ENCODE data around the gene CSK.

The CSK gene

DNA sequence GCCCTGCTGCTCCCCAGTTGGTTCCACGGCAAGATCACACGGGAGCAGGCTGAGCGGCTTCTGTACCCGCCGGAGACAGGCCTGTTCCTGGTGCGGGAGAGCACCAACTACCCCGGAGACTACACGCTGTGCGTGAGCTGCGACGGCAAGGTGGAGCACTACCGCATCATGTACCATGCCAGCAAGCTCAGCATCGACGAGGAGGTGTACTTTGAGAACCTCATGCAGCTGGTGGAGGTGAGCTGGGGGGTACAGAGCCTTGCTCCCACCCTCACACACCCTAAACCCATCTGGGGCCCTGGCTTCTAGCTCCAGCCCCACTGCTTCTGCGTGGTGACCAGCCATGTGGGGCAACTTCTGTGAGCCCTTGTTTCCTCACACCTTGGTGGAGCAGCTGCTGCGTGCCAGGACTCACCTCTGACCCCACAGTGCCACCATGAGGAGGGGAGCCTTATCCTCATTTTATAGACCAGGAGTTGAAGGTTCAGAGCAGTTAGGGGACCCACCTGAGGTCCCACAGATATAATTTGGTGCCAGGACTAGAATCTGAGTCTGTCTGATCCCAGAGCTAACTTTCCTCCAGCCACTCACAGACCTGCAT lies 17.5 kb downstream of the CSK start:
- peak; percentile 41 for DNase-seq
- no peaks in the 10 kb centered on the region for H3K9me3 Mint-ChIP-seq
- H3K27ac Mint-ChIP-seq: peak overlapping the region; percentile 84
- no peaks in the 10 kb centered on the region for H3K27me3 Mint-ChIP-seq
- ATAC-seq: peak; percentile 1
- peaks cover 58% of the 10 kb centered on the region for H3K4me1 Mint-ChIP-seq
- no peak overlapping the region for H3K4me3 Mint-ChIP-seq
- H3K36me3 Mint-ChIP-seq (ENCODE audit: low read depth): peaks cover 60% of the 10 kb centered on the region

- peak; percentile 89 for DNase-seq
- Mint-ChIP-seq H3K4me3 (no peak overlapping the region), H3K4me1 (peaks cover 54% of the 10 kb centered on the region), H3K27ac (peak overlapping the region; percentile 84), H3K27me3 (no peaks in the 10 kb centered on the region), H3K36me3 (ENCODE audit: low read depth) (peaks cover 59% of the 10 kb centered on the region), H3K9me3 (no peaks in the 10 kb centered on the region)
- ATAC-seq: peak; percentile 85
Measured at GRCh38 chr15:74799856-74800558, 18.1 kb downstream of the CSK start.

GRCh38 chr15:74800559-74801094 lies 18.7 kb downstream of the CSK start:
- H3K27ac Mint-ChIP-seq: peak overlapping the region; percentile 84
- ATAC-seq (no peak), DNase-seq (no peak)
- no peaks in the 10 kb centered on the region for H3K9me3 Mint-ChIP-seq
- H3K4me3 Mint-ChIP-seq: no peak overlapping the region
- peaks cover 55% of the 10 kb centered on the region for H3K36me3 Mint-ChIP-seq (ENCODE audit: low read depth)
- H3K27me3 Mint-ChIP-seq: no peaks in the 10 kb centered on the region
- peaks cover 49% of the 10 kb centered on the region for H3K4me1 Mint-ChIP-seq

- H3K4me1 Mint-ChIP-seq: peaks cover 45% of the 10 kb centered on the region
Measured at GRCh38 chr15:74801311-74801997, 19.6 kb downstream of the CSK start.

DNA sequence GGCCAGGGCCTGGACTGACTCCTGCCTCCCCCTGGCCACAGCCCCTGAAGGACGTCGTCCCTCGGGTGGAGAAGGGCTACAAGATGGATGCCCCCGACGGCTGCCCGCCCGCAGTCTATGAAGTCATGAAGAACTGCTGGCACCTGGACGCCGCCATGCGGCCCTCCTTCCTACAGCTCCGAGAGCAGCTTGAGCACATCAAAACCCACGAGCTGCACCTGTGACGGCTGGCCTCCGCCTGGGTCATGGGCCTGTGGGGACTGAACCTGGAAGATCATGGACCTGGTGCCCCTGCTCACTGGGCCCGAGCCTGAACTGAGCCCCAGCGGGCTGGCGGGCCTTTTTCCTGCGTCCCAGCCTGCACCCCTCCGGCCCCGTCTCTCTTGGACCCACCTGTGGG lies 20.4 kb downstream of the CSK start:
- no peaks in the 10 kb centered on the region for H3K27me3 Mint-ChIP-seq
- no peak overlapping the region for H3K27ac Mint-ChIP-seq
- no peak for ATAC-seq
- H3K4me3 Mint-ChIP-seq: no peak overlapping the region
- DNase-seq: no peak
- no peaks in the 10 kb centered on the region for H3K9me3 Mint-ChIP-seq
- peaks cover 42% of the 10 kb centered on the region for H3K4me1 Mint-ChIP-seq
- H3K36me3 Mint-ChIP-seq (ENCODE audit: low read depth): peaks cover 47% of the 10 kb centered on the region

More at GRCh38 chr15:74801311-74801997, 19.6 kb downstream of the CSK start:
- H3K9me3 Mint-ChIP-seq: no peaks in the 10 kb centered on the region
- no peaks in the 10 kb centered on the region for H3K27me3 Mint-ChIP-seq
- DNase-seq: no peak
- ATAC-seq: no peak
- H3K4me3 Mint-ChIP-seq: no peak overlapping the region
- no peak overlapping the region for H3K27ac Mint-ChIP-seq
- peaks cover 50% of the 10 kb centered on the region for H3K36me3 Mint-ChIP-seq (ENCODE audit: low read depth)

GRCh38 chr15:74802862-74803447 lies 21.1 kb downstream of the CSK start:
- Mint-ChIP-seq H3K4me1 (peaks cover 39% of the 10 kb centered on the region), H3K36me3 (ENCODE audit: low read depth) (peaks cover 42% of the 10 kb centered on the region), H3K9me3 (no peaks in the 10 kb centered on the region), H3K4me3 (no peak overlapping the region), H3K27ac (no peak overlapping the region), H3K27me3 (no peaks in the 10 kb centered on the region)
- no peak for ATAC-seq
- DNase-seq: no peak

GRCh38 chr15:74804935-74805334 lies 23.1 kb downstream of the CSK start:
- no peaks in the 10 kb centered on the region for H3K9me3 Mint-ChIP-seq
- H3K27me3 Mint-ChIP-seq: no peaks in the 10 kb centered on the region
- ATAC-seq (no peak), DNase-seq (no peak)
- no peak overlapping the region for H3K4me3 Mint-ChIP-seq
- H3K36me3 Mint-ChIP-seq (ENCODE audit: low read depth): peaks cover 35% of the 10 kb centered on the region
- H3K4me1 Mint-ChIP-seq: peaks cover 21% of the 10 kb centered on the region
- peak overlapping the region; percentile 2 for H3K27ac Mint-ChIP-seq

DNA sequence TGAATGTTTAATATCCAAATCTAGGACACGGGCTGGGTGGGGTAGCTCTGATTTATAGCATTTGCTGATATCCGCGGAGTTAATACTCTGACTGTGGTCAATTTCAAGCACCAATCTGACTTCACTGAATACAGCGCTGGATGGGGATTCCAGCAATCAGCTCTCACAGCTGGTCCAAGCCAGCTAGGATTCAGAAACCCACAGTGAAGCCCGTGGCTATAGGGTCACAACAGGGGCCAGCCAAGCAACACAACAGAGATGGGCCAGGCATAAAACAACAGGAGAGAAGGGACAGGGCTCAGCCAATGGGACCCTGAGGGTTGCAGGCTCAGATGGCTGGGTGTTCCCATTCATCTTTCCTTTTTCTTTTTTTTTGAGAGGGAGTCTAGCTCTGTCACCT lies 25.4 kb downstream of the CSK start:
- Mint-ChIP-seq H3K27ac (peak overlapping the region; percentile 81), H3K4me1 (peaks cover 17% of the 10 kb centered on the region), H3K27me3 (no peaks in the 10 kb centered on the region), H3K4me3 (no peak overlapping the region), H3K36me3 (ENCODE audit: low read depth) (peaks cover 15% of the 10 kb centered on the region), H3K9me3 (no peaks in the 10 kb centered on the region)
- peak; percentile 12 for ATAC-seq
- no peak for DNase-seq

DNA sequence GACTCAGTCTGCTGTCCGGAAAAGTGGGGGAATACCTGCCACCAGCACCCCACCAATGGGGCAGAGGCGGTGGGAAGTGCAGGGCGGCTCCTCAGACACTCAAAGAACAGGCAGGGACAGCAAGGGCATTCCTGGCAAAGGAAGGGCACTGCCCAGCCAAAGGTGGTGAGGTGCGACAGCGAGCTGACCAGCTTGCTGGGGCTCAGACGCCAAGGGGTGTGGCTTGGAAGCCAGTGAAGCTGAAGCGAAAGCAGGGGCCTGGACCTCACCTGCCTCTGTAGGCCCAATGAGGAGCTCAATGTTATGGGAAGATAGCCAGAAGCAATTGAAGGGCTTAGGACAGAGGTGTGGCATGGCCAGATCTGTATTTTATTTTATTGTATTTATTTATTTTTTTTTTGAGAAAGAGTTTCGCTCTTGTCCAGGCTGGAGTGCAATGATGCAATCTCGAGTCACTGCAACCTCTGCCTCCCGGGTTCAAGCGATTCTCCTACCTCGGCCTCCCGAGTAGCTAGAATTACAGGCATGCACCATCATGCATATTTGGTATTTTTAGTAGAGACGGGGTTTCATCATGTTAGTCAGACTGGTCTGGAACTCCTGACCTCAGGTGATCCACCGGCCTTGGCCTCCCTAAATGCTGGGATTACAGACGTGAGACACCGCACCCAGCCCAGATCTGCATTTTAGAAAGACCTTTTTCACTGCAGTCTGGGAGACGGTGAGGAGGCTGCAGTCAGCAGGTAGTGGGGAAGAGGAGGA lies 26.4 kb downstream of the CSK start:
- H3K27me3 Mint-ChIP-seq: no peaks in the 10 kb centered on the region

GRCh38 chr15:74808840-74809229 lies 27.0 kb downstream of the CSK start:
- ATAC-seq: no peak
- Mint-ChIP-seq H3K27me3 (no peaks in the 10 kb centered on the region), H3K4me3 (no peak overlapping the region), H3K36me3 (ENCODE audit: low read depth) (peaks cover 9% of the 10 kb centered on the region), H3K27ac (no peak overlapping the region), H3K4me1 (peaks cover 17% of the 10 kb centered on the region), H3K9me3 (no peaks in the 10 kb centered on the region)
- no peak for DNase-seq

More for the DNA sequence above, 26.4 kb downstream of the CSK start:
- Mint-ChIP-seq H3K4me3 (peak overlapping the region; percentile 15), H3K36me3 (ENCODE audit: low read depth) (peaks cover 11% of the 10 kb centered on the region), H3K27ac (peak overlapping the region; percentile 81), H3K4me1 (peaks cover 17% of the 10 kb centered on the region), H3K9me3 (no peaks in the 10 kb centered on the region)
- DNase-seq (no peak), ATAC-seq (no peak)

GRCh38 chr15:74809242-74809641 lies 27.4 kb downstream of the CSK start:
- no peaks in the 10 kb centered on the region for H3K9me3 Mint-ChIP-seq
- H3K4me3 Mint-ChIP-seq: no peak overlapping the region
- ATAC-seq (no peak), DNase-seq (no peak)
- H3K27me3 Mint-ChIP-seq: no peaks in the 10 kb centered on the region
- peaks cover 17% of the 10 kb centered on the region for H3K4me1 Mint-ChIP-seq
- H3K36me3 Mint-ChIP-seq (ENCODE audit: low read depth): peaks cover 5% of the 10 kb centered on the region
- H3K27ac Mint-ChIP-seq: no peak overlapping the region

DNA sequence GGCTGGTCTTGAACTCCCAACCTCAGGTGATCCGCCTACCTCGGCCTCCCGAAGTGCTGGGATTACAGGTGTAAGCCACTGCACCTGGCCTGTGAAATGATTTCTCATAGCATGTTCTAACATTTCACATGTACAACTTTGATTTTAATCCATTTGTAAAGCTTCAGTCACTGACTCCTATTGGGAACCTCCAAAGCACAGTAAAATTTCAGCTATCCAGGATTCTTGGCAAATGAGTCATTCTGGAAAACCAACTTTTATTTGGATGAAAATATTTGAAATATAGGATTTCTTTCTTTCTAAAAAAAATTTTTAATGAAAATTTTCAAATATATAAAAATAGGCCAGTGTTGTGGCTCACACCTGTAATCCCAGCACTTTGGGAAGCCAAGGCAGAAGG lies 28.1 kb downstream of the CSK start:
- no peak for ATAC-seq
- Mint-ChIP-seq H3K36me3 (ENCODE audit: low read depth) (peaks cover under 1% of the 10 kb centered on the region), H3K4me3 (no peak overlapping the region), H3K27me3 (no peaks in the 10 kb centered on the region), H3K9me3 (no peaks in the 10 kb centered on the region), H3K4me1 (peaks cover 15% of the 10 kb centered on the region), H3K27ac (no peak overlapping the region)
- no peak for DNase-seq

GRCh38 chr15:74812533-74812932 lies 30.7 kb downstream of the CSK start, which contains the start of gene LMAN1L:
Gene LMAN1L (plus strand): TSS chr15:74812835. CDS start chr15:74812855, 20 bp downstream.
- DNase-seq: no peak
- Mint-ChIP-seq H3K27ac (no peak within 1 kb of the TSS), H3K36me3 (ENCODE audit: low read depth) (no peaks in the 10 kb centered on the region), H3K27me3 (no peaks in the 10 kb centered on the region), H3K4me1 (peaks cover 4% of the 10 kb centered on the region), H3K4me3 (no peak within 1 kb of the TSS), H3K9me3 (no peaks in the 10 kb centered on the region)
- no peak for ATAC-seq

Data from activated naive CD8-positive, alpha-beta T cell treated with anti-CD3 and anti-CD28 coated beads, Interleukin-2, amount 50 U/mL, for 24 hours (primary cell).